Breast epithelium (tissue), 3 donors: Measurements from ENCODE around the gene PKD1.

Experiments
- POLR2A ChIP-seq: fragments of 450-650 bp; IDR thresholded peaks from one replicate; pipeline ENCODE4 v1.6.1; 2016; ENCODE audit warnings: antibody characterized with exemption, mild to moderate bottlenecking, moderate library complexity
- TF ChIP-seq, protein P1 (sequence below), 3 donors: fragments of 450-650 bp; IDR thresholded peaks; one replicate each; pipeline ENCODE4 v1.5.1; 2016 to 2017; ENCODE audit warnings: antibody characterized with exemption in 3 of 3, mild to moderate bottlenecking in 3 of 3, moderate library complexity in 3 of 3

DNA sequence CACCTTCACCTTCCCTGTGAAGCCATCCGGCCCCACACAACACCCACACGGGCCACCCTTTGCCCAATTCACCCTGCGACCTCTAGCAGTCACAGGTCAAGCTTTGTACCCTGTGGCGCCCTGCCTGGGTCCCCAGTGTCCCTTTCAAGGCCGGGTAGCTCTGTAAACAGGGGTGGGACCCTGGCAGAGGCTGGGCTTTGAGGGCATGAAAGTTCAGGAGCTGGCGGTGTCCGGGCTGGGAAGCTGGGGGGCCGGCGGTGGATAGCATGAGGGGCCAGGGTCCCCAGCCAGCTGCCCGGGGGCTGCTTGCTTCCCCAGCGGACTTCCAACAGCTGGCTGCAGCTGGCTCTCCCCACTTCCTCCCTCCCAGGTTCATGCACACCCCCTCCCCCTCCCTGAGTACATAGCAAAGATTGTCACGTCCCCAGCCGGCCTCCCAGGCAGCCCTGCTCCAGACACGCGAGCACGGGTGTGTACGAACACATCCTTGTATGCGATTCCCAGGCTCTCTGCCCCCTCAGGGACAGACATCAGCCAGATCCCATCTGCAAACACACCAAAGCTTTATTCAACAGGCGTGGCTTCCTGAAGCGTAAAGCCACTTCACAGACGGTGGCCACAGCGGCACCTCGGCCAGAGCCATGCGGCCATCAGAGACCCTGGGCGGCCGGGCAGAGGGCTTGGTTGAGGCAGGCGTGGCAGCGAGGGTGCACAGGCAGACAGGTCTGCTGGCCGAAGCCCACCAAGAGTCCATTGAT lies 96.2 kb downstream of the PKD1 start:
- TF ChIP-seq, protein P1, sequence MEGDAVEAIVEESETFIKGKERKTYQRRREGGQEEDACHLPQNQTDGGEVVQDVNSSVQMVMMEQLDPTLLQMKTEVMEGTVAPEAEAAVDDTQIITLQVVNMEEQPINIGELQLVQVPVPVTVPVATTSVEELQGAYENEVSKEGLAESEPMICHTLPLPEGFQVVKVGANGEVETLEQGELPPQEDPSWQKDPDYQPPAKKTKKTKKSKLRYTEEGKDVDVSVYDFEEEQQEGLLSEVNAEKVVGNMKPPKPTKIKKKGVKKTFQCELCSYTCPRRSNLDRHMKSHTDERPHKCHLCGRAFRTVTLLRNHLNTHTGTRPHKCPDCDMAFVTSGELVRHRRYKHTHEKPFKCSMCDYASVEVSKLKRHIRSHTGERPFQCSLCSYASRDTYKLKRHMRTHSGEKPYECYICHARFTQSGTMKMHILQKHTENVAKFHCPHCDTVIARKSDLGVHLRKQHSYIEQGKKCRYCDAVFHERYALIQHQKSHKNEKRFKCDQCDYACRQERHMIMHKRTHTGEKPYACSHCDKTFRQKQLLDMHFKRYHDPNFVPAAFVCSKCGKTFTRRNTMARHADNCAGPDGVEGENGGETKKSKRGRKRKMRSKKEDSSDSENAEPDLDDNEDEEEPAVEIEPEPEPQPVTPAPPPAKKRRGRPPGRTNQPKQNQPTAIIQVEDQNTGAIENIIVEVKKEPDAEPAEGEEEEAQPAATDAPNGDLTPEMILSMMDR (IDR thresholded peaks at IDR 0.05) = no peak
- TF ChIP-seq POLR2A = no peak
